Stomach (tissue), 9 donors: ENCODE measurements around the gene LSM14A. TPM values are rescaled to one million over a fixed set of nuclear protein-coding genes. Genes with fewer than 3 reads are reported as not detected.
"Not testable (repeated sequence)": the region's sequence is repeated elsewhere in the genome, so short reads cannot be mapped to it uniquely, and the experiment has no call there.

Experiments used
- DNase-seq, 2 donors: peaks; one replicate each; pipeline versions ENCODE4 v3.0.0 to v3.0.0-alpha.2; 2013 to 2019
- H3K27ac ChIP-seq, 5 donors: fragments of 200-600 bp in 4 of 5; sonication (generic) in 4 of 5; one replicate each; pipeline ENCODE4 v1.5.1; 2013 to 2019; ENCODE audit warnings: mild to moderate bottlenecking in 1 of 5, moderate library complexity in 1 of 5
- H3K27me3 ChIP-seq, 3 donors: fragments of 200-600 bp; sonication (generic); one replicate each; pipeline ENCODE4 v1.5.1; 2017 to 2019; ENCODE audit warnings: mixed run types in 1 of 3
- H3K36me3 ChIP-seq, 4 donors: fragments of 200-600 bp; sonication (generic); 1 replicate in 3 of 4; 2 replicates in 1 of 4; pipeline ENCODE4 v1.5.1; 2016 to 2019
- H3K4me1 ChIP-seq, 4 donors: fragments of 200-600 bp; sonication (generic); one replicate each; pipeline ENCODE4 v1.5.1; 2016 to 2019
- H3K4me3 ChIP-seq, 4 donors: fragments of 200-600 bp; sonication (generic) in 3 of 4; one replicate each; pipeline ENCODE4 v1.5.1; 2016 to 2019; ENCODE audit warnings: mild to moderate bottlenecking in 1 of 4
- H3K9me3 ChIP-seq, 4 donors: fragments of 200-600 bp; sonication (generic); one replicate each; pipeline ENCODE4 v1.5.1; 2016 to 2019
- CTCF ChIP-seq, 7 experiments: fragments of 450-650 bp in 4 of 7; fragments of 200-600 bp in 3 of 7; sonication (generic) in 3 of 7; IDR thresholded peaks; one replicate each; pipeline ENCODE4 v1.5.1; 2016 to 2019; ENCODE audit warnings: antibody characterized with exemption in 7 of 7, control low read depth in 2 of 7, mild to moderate bottlenecking in 1 of 7
- EP300 ChIP-seq: sonication (generic); formaldehyde crosslinking; IDR thresholded peaks from one replicate; pipeline ENCODE4 v1.6.1; 2017; ENCODE audit warnings: antibody characterized with exemption
- POLR2A ChIP-seq, 4 donors: fragments of 450-650 bp; IDR thresholded peaks; one replicate each; pipeline ENCODE4 v1.6.1; 2016; ENCODE audit warnings: antibody characterized with exemption in 4 of 4, control low read depth in 2 of 4, mild to moderate bottlenecking in 1 of 4, moderate library complexity in 1 of 4
- POLR2AphosphoS5 ChIP-seq, 3 donors: sonication (generic); formaldehyde crosslinking; IDR thresholded peaks; one replicate each; pipeline ENCODE4 v1.6.1; 2016; ENCODE audit warnings: antibody characterized with exemption in 3 of 3
- WGBS, 5 donors: extraction: QIAGEN DNeasy Blood & Tissue Kit in 3 of 5; methylation state at CpG; one replicate each; pipeline versions ENCODE4 v1.1.5 to v1.1.7; 2013 to 2018; 5-methylcytosine and 5-hydroxymethylcytosine counted together
- intact Hi-C: fragments of 100-400 bp; cut with DNase I; formaldehyde crosslinking; loops from one replicate; pipeline ENCODE4 v1.15.1; 2023; ENCODE audit warnings: low total_unique reads
- polyA plus RNA-seq, 3 donors: library from polyadenylated mRNA; stranded (reverse); fragments of 200-250 nt; gene quantifications; one replicate each; pipeline ENCODE4 v1.2.3, GENCODE V29; 2013
- total RNA-seq, 5 donors: library from RNA; depleted of rRNA; stranded (reverse); fragments of >200 nt; gene quantifications; one replicate each; pipeline versions ENCODE4 v1.1.0 to v1.2.3, GENCODE V29; 2014 to 2016
- donor health status: healthy with polysubstance abuse.
- donor health status: Bipolar disorder and iron deficiency.
- donor health status: healthy.

The LSM14A gene
- total and polyA plus RNA-seq, 8 donors: 38.4 to 227 (median 111) TPM

- no peaks in the 10 kb centered on the region for H3K27me3 ChIP-seq
- intact Hi-C loops: no loop called here
- TF ChIP-seq POLR2AphosphoS5 (IDR thresholded peaks at IDR 0.05) (no peak), POLR2A (IDR thresholded peaks at IDR 0.05) (no peak), EP300 (no peak), CTCF (IDR thresholded peaks at IDR 0.05) (no peak)
These were observed 44.6 kb upstream of the LSM14A start for GRCh38 chr19:34127684-34128189.

GRCh38 chr19:34128558-34129250 lies 43.6 kb upstream of the LSM14A start:
- Histone ChIP-seq H3K36me3 (no peaks in the 10 kb centered on the region), H3K4me1 (peaks cover 0 to 2% (median under 1%) of the 10 kb centered on the region in 4 donors), H3K27ac (no peak overlapping the region), H3K27me3 (no peaks in the 10 kb centered on the region), H3K4me3 (no peak overlapping the region), H3K9me3 (no peaks in the 10 kb centered on the region)
- no peak for DNase-seq
- intact Hi-C loops: no loop called here
- WGBS, 5 donors: 68 to 84% (median 69%) methylated on average over 6 of the region's 6 CpGs
- no peak for TF ChIP-seq CTCF (IDR thresholded peaks at IDR 0.05)
- no peak for TF ChIP-seq EP300
- TF ChIP-seq POLR2A (IDR thresholded peaks at IDR 0.05): no peak
- no peak for TF ChIP-seq POLR2AphosphoS5 (IDR thresholded peaks at IDR 0.05)

More at GRCh38 chr19:34127684-34128189, 44.6 kb upstream of the LSM14A start:
- H3K36me3 ChIP-seq: no peaks in the 10 kb centered on the region
- no peaks in the 10 kb centered on the region for H3K9me3 ChIP-seq
- DNase-seq: no peak
- 85 to 90% (median 89%) methylated on average over 6 of the region's 6 CpGs for WGBS, 5 donors
- no peaks in the 10 kb centered on the region for H3K4me1 ChIP-seq
- no peak overlapping the region for H3K27ac ChIP-seq
- no peak overlapping the region for H3K4me3 ChIP-seq

GRCh38 chr19:34131100-34131499 lies 41.2 kb upstream of the LSM14A start:
- intact Hi-C loops: no loop called here
- Histone ChIP-seq H3K27ac (no peak overlapping the region), H3K4me1 (peaks cover 0 to 17% (median 12%) of the 10 kb centered on the region in 4 donors), H3K9me3 (no peaks in the 10 kb centered on the region), H3K27me3 (no peaks in the 10 kb centered on the region), H3K4me3 (no peak overlapping the region), H3K36me3 (no peaks in the 10 kb centered on the region)
- TF ChIP-seq EP300 (no peak), POLR2AphosphoS5 (IDR thresholded peaks at IDR 0.05) (no peak), CTCF (IDR thresholded peaks at IDR 0.05) (no peak), POLR2A (IDR thresholded peaks at IDR 0.05) (no peak)
- no peak for DNase-seq

- H3K9me3 ChIP-seq, H3K36me3 ChIP-seq, H3K27ac ChIP-seq, intact Hi-C loops, DNase-seq, H3K27me3 ChIP-seq, H3K4me3 ChIP-seq: not testable (repeated sequence)
- 91 to 100% (median 97%) methylated on average over 8 to 19 of the region's 24 CpGs for WGBS, 5 donors
- peaks cover 0 to 17% (median 12%) of the 10 kb centered on the region in 4 donors for H3K4me1 ChIP-seq
These were observed 40.2 kb upstream of the LSM14A start for GRCh38 chr19:34132145-34132544.

- H3K4me1 ChIP-seq: peaks cover 0 to 17% (median 12%) of the 10 kb centered on the region in 4 donors
- H3K9me3 ChIP-seq, DNase-seq, intact Hi-C loops, H3K36me3 ChIP-seq, H3K27me3 ChIP-seq, H3K4me3 ChIP-seq, H3K27ac ChIP-seq: not testable (repeated sequence)
- WGBS, 5 donors: 80 to 94% (median 90%) methylated on average over 2 to 25 of the region's 32 CpGs; no CpG with 5 or more reads in 2 of the 5 donors
These were observed 39.6 kb upstream of the LSM14A start for GRCh38 chr19:34132706-34133105.
